ENCODE results near the gene GTF2F1.

DNA sequence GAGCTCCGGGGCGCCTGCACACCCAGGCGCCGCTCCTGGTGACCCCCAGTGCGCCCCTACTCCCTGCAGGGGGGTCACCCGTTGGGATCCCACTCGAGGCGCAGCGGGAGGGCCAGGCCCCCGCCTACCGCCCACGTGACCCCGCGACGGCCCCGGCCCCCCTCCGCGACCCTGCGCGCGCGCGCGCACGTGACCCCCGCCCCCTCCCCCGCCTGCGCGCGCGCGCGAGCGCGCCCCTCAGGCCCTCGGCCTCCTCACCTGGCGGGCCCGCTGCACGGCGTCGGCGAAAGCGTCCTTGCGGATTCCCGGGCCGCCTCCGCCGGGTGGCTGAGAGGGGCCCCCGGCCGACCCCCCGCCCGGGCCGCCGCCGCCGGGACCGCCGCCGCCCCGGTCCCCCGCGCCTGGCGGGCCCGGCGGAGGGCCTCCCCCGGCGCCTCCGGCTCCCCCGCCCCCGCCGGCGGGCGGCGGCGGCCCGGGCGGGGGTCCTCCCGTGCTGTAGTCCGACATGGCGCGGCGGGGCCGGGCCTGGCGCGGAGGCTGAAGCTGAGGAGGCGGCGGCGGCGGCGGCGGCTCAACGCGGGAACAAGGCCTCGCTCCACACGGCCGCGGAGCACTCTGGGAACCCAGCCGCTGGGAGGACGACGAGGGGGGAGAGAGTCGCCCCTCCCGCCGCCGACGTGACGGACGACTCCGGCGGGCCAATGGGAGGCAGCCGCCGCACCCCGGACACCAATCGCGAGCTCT, 31.4 kb upstream of the GTF2F1 start, which contains the start of gene KHSRP:
- TF ChIP-seq POLR2AphosphoS5 (IDR thresholded peaks at IDR 0.05; ENCODE audit: low read depth): peak; percentile 91
- TF ChIP-seq, protein P1, sequence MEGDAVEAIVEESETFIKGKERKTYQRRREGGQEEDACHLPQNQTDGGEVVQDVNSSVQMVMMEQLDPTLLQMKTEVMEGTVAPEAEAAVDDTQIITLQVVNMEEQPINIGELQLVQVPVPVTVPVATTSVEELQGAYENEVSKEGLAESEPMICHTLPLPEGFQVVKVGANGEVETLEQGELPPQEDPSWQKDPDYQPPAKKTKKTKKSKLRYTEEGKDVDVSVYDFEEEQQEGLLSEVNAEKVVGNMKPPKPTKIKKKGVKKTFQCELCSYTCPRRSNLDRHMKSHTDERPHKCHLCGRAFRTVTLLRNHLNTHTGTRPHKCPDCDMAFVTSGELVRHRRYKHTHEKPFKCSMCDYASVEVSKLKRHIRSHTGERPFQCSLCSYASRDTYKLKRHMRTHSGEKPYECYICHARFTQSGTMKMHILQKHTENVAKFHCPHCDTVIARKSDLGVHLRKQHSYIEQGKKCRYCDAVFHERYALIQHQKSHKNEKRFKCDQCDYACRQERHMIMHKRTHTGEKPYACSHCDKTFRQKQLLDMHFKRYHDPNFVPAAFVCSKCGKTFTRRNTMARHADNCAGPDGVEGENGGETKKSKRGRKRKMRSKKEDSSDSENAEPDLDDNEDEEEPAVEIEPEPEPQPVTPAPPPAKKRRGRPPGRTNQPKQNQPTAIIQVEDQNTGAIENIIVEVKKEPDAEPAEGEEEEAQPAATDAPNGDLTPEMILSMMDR (IDR thresholded peaks at IDR 0.05; ENCODE audit: insufficient read depth, low read length): no peak
- no peak for TF ChIP-seq GABPA (IDR thresholded peaks at IDR 0.05; ENCODE audit: low read depth)
- TF ChIP-seq SPI1 (IDR thresholded peaks at IDR 0.05; ENCODE audit: borderline replicate concordance, low read depth): no peak
- TF ChIP-seq, protein P2, sequence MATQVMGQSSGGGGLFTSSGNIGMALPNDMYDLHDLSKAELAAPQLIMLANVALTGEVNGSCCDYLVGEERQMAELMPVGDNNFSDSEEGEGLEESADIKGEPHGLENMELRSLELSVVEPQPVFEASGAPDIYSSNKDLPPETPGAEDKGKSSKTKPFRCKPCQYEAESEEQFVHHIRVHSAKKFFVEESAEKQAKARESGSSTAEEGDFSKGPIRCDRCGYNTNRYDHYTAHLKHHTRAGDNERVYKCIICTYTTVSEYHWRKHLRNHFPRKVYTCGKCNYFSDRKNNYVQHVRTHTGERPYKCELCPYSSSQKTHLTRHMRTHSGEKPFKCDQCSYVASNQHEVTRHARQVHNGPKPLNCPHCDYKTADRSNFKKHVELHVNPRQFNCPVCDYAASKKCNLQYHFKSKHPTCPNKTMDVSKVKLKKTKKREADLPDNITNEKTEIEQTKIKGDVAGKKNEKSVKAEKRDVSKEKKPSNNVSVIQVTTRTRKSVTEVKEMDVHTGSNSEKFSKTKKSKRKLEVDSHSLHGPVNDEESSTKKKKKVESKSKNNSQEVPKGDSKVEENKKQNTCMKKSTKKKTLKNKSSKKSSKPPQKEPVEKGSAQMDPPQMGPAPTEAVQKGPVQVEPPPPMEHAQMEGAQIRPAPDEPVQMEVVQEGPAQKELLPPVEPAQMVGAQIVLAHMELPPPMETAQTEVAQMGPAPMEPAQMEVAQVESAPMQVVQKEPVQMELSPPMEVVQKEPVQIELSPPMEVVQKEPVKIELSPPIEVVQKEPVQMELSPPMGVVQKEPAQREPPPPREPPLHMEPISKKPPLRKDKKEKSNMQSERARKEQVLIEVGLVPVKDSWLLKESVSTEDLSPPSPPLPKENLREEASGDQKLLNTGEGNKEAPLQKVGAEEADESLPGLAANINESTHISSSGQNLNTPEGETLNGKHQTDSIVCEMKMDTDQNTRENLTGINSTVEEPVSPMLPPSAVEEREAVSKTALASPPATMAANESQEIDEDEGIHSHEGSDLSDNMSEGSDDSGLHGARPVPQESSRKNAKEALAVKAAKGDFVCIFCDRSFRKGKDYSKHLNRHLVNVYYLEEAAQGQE (IDR thresholded peaks at IDR 0.05; ENCODE audit: insufficient replicate concordance, low read depth): no peak
